ENCODE data around the gene COL1A1.

COL1A1 gene

GRCh38 chr17:50170662-50171370, 30.6 kb downstream of the COL1A1 start:
- no peak for DNase-seq

GRCh38 chr17:50169881-50170459, 31.5 kb downstream of the COL1A1 start:
- no peak for DNase-seq

- DNase-seq = no peak
Observed at GRCh38 chr17:50169121-50169764, 32.2 kb downstream of the COL1A1 start.

- DNase-seq = no peak
Observed at GRCh38 chr17:50168319-50168718, 33.1 kb downstream of the COL1A1 start.

- DNase-seq = no peak
Observed at GRCh38 chr17:50167371-50167770, 34.1 kb downstream of the COL1A1 start.

- no peak for DNase-seq
Observed at GRCh38 chr17:50166518-50167181, 34.8 kb downstream of the COL1A1 start.

GRCh38 chr17:50165867-50166517, 35.4 kb downstream of the COL1A1 start, which contains the start of gene SGCA:
TSS of gene SGCA (plus strand) at chr17:50166005. CDS start at chr17:50166041, 36 bp downstream.
- no peak for DNase-seq

- no peak for DNase-seq
Observed at GRCh38 chr17:50165466-50165865, 36.0 kb downstream of the COL1A1 start.

- DNase-seq = no peak
Observed at GRCh38 chr17:50165066-50165465, 36.4 kb downstream of the COL1A1 start.

GRCh38 chr17:50164697-50164988, 36.8 kb downstream of the COL1A1 start:
- DNase-seq = no peak

- no peak for DNase-seq
Observed at GRCh38 chr17:50163843-50164696, 37.4 kb downstream of the COL1A1 start.

- DNase-seq = no peak
Observed at GRCh38 chr17:50162466-50163254, 38.8 kb downstream of the COL1A1 start.

- no peak for DNase-seq
Observed at GRCh38 chr17:50161911-50162288, 39.5 kb downstream of the COL1A1 start.

- DNase-seq = peak; percentile 55
Observed at GRCh38 chr17:50161023-50161910, 40.2 kb downstream of the COL1A1 start.

GRCh38 chr17:50157891-50158290, 43.5 kb downstream of the COL1A1 start:
- DNase-seq = no peak

GRCh38 chr17:50155115-50155819, 46.2 kb downstream of the COL1A1 start:
- DNase-seq = no peak

- no peak for DNase-seq
Observed at GRCh38 chr17:50154604-50155003, 46.8 kb downstream of the COL1A1 start.

- DNase-seq = no peak
Observed at GRCh38 chr17:50153650-50154575, 47.5 kb downstream of the COL1A1 start.

GRCh38 chr17:50152736-50153135, 48.7 kb downstream of the COL1A1 start:
- DNase-seq = no peak
